OCI-LY1 (cell line): ENCODE data around the gene TOR1B.

ENCODE experiments used
- H2AFZ ChIP-seq: fragments of 200-600 bp; sonication (generic), shearing (Covaris generic); 2 replicates; pipeline ENCODE4 v1.6.0; 2014; ENCODE audit warnings: antibody characterized with exemption, mild to moderate bottlenecking, low read length
- H3F3A ChIP-seq: fragments of 200-600 bp; sonication (generic), shearing (Covaris generic); 2 replicates; pipeline ENCODE4 v1.6.0; 2014; ENCODE audit warnings: mild to moderate bottlenecking, antibody characterized with exemption, low read length, moderate library complexity; ENCODE audit not compliant: insufficient read depth
- H3K27ac ChIP-seq: fragments of 200-600 bp; sonication (generic); 2 replicates; pipeline ENCODE4 v1.5.1; 2014; ENCODE audit warnings: low read length, mixed run types, mild to moderate bottlenecking, low read depth; ENCODE audit not compliant: poor library complexity, severe bottlenecking
- H3K27me3 ChIP-seq: fragments of 200-600 bp; sonication (generic); 2 replicates; pipeline ENCODE4 v1.6.0; 2014; ENCODE audit warnings: antibody characterized with exemption, mild to moderate bottlenecking, low read length, moderate library complexity; ENCODE audit not compliant: insufficient read depth
- H3K36me3 ChIP-seq: fragments of 200-600 bp; sonication (generic); 2 replicates; pipeline ENCODE4 v1.6.1; 2014; ENCODE audit warnings: mild to moderate bottlenecking, antibody characterized with exemption, low read length, moderate library complexity, mixed read lengths; ENCODE audit not compliant: insufficient read depth
- H3K4me1 ChIP-seq: fragments of 200-600 bp; sonication (generic); 2 replicates; pipeline ENCODE4 v1.5.1; 2014; ENCODE audit warnings: mild to moderate bottlenecking, low read length, moderate library complexity; ENCODE audit not compliant: insufficient read depth, severe bottlenecking
- H3K4me2 ChIP-seq: fragments of 200-600 bp; sonication (generic), shearing (Covaris generic); 2 replicates; pipeline ENCODE4 v1.6.1; 2014; ENCODE audit warnings: low read length
- H3K4me3 ChIP-seq: fragments of 200-600 bp; sonication (generic); 2 replicates; pipeline ENCODE4 v1.5.1; 2014; ENCODE audit warnings: low read length, low read depth, mild to moderate bottlenecking, mixed read lengths; ENCODE audit not compliant: poor library complexity, severe bottlenecking
- H3K79me2 ChIP-seq: fragments of 200-600 bp; shearing (Covaris generic); 2 replicates; pipeline ENCODE4 v1.6.1; 2016; ENCODE audit warnings: mixed run types, low read length, mixed read lengths; ENCODE audit not compliant: insufficient read depth
- H3K9ac ChIP-seq: fragments of 200-600 bp; sonication (generic), shearing (Covaris generic); 2 replicates; pipeline ENCODE4 v1.6.1; 2014; ENCODE audit warnings: mild to moderate bottlenecking, low read length, mixed read lengths
- H3K9me2 ChIP-seq: fragments of 200-600 bp; sonication (generic), shearing (Covaris generic); 2 replicates; pipeline ENCODE4 v1.6.1; 2014; ENCODE audit warnings: low read depth, mild to moderate bottlenecking, low read length, mixed read lengths
- H3K9me3 ChIP-seq: fragments of 200-600 bp; shearing (Covaris generic); 2 replicates; pipeline ENCODE4 v1.6.1; 2014; ENCODE audit warnings: low read length, mixed read lengths
- H4K20me1 ChIP-seq: fragments of 200-600 bp; sonication (generic), shearing (Covaris generic); 2 replicates; pipeline ENCODE4 v1.6.0; 2016; ENCODE audit warnings: mild to moderate bottlenecking, low read length; ENCODE audit not compliant: insufficient read depth
- EZH2 ChIP-seq: fragments of 200-600 bp; sonication (generic), shearing (Covaris generic); IDR thresholded peaks from 2 replicates; pipeline ENCODE4 v1.8.0; 2017; ENCODE audit warnings: borderline replicate concordance, mixed run types, mild to moderate bottlenecking, antibody characterized with exemption, low read length, moderate library complexity, mixed read lengths
- TF ChIP-seq, protein P1 (sequence below): fragments of 200-600 bp; sonication (generic), shearing (Covaris generic); IDR thresholded peaks from 2 replicates; pipeline ENCODE4 v1.5.1; 2017; ENCODE audit warnings: mild to moderate bottlenecking, antibody characterized with exemption, low read length, moderate library complexity, mixed read lengths

Gene TOR1B

DNA sequence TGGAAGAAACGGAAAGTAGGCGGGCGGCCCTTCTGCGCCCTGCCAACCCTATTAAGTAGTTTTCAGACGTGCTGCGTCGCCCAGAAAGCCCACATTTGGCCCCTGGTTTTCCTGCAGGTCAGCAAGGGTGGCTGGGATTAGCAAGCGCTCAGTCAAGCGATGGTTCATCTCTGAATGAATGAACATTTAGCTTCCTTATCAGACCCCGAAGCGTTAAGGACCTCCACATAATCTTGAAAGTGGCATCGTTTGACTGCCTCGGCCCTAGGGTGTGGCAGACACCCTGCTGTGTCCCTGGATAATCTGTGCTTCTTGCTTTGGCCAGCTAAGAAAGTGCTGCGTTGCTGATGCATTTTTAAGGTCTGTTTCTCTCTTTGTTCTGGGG lies 684 bp downstream of the TOR1B start:
- H3K36me3 ChIP-seq: peaks cover 13% of the 10 kb centered on the region; the same call in 1 of the 2 replicates
- peak overlapping the region; percentile 72 for H3K9ac ChIP-seq
- H4K20me1 ChIP-seq: no peaks in the 10 kb centered on the region
- H3K4me2 ChIP-seq: peak overlapping the region; percentile 89
- H3K79me2 ChIP-seq: no peaks in the 10 kb centered on the region
- H3K9me2 ChIP-seq: no peaks in the 10 kb centered on the region
- no peaks in the 10 kb centered on the region for H3K9me3 ChIP-seq
- H3F3A ChIP-seq: no peaks in the 10 kb centered on the region
- TF ChIP-seq, protein P1, sequence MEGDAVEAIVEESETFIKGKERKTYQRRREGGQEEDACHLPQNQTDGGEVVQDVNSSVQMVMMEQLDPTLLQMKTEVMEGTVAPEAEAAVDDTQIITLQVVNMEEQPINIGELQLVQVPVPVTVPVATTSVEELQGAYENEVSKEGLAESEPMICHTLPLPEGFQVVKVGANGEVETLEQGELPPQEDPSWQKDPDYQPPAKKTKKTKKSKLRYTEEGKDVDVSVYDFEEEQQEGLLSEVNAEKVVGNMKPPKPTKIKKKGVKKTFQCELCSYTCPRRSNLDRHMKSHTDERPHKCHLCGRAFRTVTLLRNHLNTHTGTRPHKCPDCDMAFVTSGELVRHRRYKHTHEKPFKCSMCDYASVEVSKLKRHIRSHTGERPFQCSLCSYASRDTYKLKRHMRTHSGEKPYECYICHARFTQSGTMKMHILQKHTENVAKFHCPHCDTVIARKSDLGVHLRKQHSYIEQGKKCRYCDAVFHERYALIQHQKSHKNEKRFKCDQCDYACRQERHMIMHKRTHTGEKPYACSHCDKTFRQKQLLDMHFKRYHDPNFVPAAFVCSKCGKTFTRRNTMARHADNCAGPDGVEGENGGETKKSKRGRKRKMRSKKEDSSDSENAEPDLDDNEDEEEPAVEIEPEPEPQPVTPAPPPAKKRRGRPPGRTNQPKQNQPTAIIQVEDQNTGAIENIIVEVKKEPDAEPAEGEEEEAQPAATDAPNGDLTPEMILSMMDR: no peak
- no peak for TF ChIP-seq EZH2
- H2AFZ ChIP-seq: no peak overlapping the region
- H3K4me3 ChIP-seq: peak overlapping the region; percentile 66
- peaks cover 8% of the 10 kb centered on the region for H3K4me1 ChIP-seq
- H3K27ac ChIP-seq: no peak overlapping the region
- H3K27me3 ChIP-seq: no peaks in the 10 kb centered on the region

DNA sequence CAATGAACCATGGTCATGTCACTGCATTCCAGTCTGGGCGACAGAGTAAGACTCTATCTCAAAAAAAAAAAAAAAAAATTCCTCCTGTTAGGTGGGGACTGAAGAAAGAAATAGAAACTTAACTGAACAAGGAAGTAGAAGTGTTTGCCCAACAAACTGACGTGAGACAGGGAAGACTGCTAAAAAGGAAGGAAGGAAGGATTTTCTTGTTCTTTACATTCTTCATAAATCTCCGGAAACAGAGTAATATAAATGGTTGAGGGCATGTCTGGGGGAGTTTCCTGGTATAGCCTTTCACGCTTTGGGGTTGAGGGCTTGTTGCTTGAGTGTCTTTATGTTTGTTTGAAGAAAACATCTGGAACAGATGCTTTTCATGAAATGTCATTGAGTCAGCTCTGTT lies 3.1 kb downstream of the TOR1B start:
- no peak overlapping the region for H3K4me3 ChIP-seq
- no peaks in the 10 kb centered on the region for H3K27me3 ChIP-seq
- peaks cover 8% of the 10 kb centered on the region for H3K4me1 ChIP-seq
- H3K9me3 ChIP-seq: no peaks in the 10 kb centered on the region
- no peaks in the 10 kb centered on the region for H3K9me2 ChIP-seq
- H3F3A ChIP-seq: no peaks in the 10 kb centered on the region
- H3K9ac ChIP-seq: no peak overlapping the region
- H3K36me3 ChIP-seq: peaks cover 36% of the 10 kb centered on the region
- H3K4me2 ChIP-seq: no peak overlapping the region
- H3K79me2 ChIP-seq: no peaks in the 10 kb centered on the region
- no peak overlapping the region for H3K27ac ChIP-seq
- no peak overlapping the region for H2AFZ ChIP-seq
- H4K20me1 ChIP-seq: no peaks in the 10 kb centered on the region
- no peak for TF ChIP-seq EZH2
- TF ChIP-seq, protein P1: no peak

DNA sequence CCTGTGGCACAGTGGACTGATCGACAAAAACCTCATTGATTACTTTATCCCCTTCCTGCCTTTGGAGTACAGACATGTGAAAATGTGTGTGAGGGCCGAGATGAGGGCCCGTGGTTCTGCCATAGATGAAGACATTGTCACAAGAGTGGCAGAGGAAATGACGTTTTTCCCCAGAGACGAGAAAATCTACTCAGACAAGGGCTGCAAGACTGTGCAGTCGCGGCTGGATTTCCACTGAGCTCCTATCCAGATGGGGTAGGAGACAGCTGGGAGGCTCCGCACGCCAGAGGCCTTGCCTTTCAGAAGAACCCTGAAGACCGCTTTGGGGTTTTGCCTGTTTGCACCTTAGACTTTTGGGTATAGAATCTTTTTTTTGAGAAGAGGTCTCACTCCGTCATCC lies 6.4 kb downstream of the TOR1B start:
- Histone ChIP-seq H3K9me2 (no peaks in the 10 kb centered on the region), H3F3A (no peaks in the 10 kb centered on the region), H2AFZ (no peak overlapping the region), H3K36me3 (peaks cover 66% of the 10 kb centered on the region), H4K20me1 (no peaks in the 10 kb centered on the region), H3K4me1 (peaks cover under 1% of the 10 kb centered on the region), H3K27ac (no peak overlapping the region), H3K79me2 (no peaks in the 10 kb centered on the region), H3K4me2 (no peak overlapping the region), H3K27me3 (no peaks in the 10 kb centered on the region), H3K9me3 (no peaks in the 10 kb centered on the region), H3K4me3 (no peak overlapping the region), H3K9ac (no peak overlapping the region)
- no peak for TF ChIP-seq EZH2
- TF ChIP-seq, protein P1: no peak
